D341Med (cell line): Measurements from ENCODE around the gene CLDN16.
A peak's percentile ranks its signal among the peaks of the same experiment; 100 is the strongest.

Experiments
- DNase-seq: peaks from one replicate; pipeline ENCODE4 v3.0.0; 2012; ENCODE audit warnings: low spot score

Gene CLDN16

GRCh38 chr3:190380184-190380583 lies 7.8 kb upstream of the CLDN16 start:
- DNase-seq, result no peak

DNA sequence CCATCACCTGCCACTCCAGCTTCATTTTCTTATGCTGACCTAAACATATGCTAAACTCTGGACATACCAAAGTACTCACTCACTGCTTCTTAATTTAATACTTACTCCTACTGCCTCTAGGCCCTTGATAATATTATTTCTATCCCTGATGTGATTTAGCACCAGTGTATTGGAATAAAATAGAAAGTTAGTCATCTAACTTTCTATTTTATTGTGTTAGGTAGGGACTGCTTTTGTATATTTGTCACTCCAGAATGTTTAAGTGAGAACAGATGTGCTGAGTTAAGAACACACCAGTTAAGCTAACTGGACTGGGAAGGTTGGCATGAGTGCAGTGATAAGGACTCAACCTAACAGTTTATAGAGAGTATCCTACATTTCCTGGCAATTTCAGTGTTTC lies 6.5 kb upstream of the CLDN16 start:
- no peak for DNase-seq

DNA sequence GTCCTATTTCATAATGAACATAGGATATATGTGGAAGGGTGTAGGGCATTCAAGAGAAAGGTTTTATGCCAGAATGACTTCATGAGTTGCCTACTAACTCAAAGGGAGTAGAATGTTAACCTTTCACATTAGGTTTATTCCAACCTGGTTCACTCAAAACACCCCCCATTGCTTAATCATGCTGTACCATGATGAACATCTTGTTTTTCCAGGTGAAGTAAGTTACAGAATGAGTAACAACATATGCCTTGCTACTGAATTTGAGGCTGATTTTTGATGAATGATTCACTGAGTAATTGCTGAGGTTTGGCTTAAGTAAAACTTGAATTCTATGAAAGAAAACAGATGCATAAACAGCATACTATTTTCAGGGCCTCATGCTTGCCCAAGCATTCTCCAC lies 5.9 kb upstream of the CLDN16 start:
- no peak for DNase-seq

GRCh38 chr3:190384309-190384756 lies 3.6 kb upstream of the CLDN16 start:
- peak; percentile 26 for DNase-seq

GRCh38 chr3:190385731-190386688 lies 2.0 kb upstream of the CLDN16 start:
- DNase-seq, result no peak

GRCh38 chr3:190388703-190389102 lies 740 bp downstream of the CLDN16 start:
- DNase-seq, result no peak

GRCh38 chr3:190396001-190396400 lies 8.0 kb downstream of the CLDN16 start:
- no peak for DNase-seq

DNA sequence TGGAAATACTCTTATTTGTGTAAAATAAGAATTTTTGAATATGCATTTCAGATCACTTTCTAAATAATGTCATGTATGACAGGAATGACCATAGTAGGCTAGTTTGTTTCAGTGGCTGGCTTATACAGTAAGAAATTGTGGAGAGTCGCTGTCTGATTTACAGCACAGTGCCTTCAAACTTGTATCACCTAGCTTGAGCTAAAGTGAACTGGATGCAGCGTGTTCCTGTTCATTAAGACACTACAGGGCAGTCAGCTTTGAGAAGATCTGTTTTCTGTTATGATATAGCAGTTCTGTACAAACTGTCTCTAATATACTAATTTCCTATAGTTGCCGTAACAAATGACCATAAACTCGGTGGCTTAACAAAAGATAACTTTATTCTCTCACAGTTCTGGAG lies 9.9 kb downstream of the CLDN16 start:
- no peak for DNase-seq

- DNase-seq, result no peak
Observed at GRCh38 chr3:190399677-190400076, 11.7 kb downstream of the CLDN16 start.

GRCh38 chr3:190401963-190402362 lies 14.0 kb downstream of the CLDN16 start:
- no peak for DNase-seq

DNA sequence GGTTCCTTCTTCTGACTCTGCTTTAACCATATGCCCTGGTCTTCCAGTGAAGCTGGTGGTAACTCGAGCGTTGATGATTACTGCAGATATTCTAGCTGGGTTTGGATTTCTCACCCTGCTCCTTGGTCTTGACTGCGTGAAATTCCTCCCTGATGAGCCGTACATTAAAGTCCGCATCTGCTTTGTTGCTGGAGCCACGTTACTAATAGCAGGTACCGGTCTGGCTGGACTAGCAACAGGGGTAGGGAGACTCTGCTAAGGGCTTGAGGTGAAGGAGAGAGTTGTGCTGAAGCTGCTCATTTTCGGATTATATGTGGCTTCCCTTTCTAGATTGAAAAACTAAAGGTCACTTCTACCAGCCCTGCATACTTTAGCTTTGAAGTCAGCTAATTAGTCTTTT lies 16.8 kb downstream of the CLDN16 start:
- DNase-seq, result no peak

DNA sequence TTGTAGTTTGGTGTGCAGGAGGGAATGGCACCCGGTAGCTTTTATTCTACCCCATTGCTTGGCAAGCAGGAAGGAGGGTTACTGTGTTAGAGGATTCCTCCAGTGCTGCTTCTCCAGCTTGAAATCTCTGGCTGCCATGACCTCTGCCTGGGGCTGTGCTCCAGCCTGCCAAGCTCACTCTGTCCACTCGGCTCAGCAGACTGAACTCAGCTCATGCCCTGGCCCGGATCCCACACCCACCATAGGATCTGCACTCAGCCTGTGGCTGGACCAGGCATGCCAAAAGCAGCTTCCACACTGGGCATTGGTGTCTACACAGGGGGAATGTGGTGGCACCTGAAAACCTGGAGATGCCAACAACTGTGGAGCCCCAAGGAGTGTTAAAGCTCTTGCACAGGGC lies 26.3 kb downstream of the CLDN16 start:
- DNase-seq, result no peak

GRCh38 chr3:190424108-190424477 lies 36.1 kb downstream of the CLDN16 start:
- no peak for DNase-seq

- DNase-seq, result peak; percentile 53
Observed at GRCh38 chr3:190424478-190425439, 36.8 kb downstream of the CLDN16 start.

DNA sequence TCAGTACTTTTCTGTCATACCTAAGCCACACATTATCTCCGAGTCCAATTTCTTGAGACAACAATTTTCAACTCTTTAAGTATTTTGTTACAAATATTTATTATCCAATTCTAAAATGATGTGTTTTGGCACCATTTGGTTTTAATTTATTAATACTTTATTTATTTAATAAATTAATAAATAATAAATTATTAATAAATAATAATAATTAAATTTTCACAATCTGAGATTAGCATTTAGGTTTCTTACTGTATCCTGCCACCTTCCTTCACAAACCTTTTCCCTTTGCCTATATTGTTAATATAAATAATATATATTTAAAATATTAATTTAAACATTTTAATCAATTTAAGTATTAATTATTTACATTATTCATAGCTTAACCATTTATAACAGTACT lies 37.9 kb downstream of the CLDN16 start:
- DNase-seq, result no peak

DNA sequence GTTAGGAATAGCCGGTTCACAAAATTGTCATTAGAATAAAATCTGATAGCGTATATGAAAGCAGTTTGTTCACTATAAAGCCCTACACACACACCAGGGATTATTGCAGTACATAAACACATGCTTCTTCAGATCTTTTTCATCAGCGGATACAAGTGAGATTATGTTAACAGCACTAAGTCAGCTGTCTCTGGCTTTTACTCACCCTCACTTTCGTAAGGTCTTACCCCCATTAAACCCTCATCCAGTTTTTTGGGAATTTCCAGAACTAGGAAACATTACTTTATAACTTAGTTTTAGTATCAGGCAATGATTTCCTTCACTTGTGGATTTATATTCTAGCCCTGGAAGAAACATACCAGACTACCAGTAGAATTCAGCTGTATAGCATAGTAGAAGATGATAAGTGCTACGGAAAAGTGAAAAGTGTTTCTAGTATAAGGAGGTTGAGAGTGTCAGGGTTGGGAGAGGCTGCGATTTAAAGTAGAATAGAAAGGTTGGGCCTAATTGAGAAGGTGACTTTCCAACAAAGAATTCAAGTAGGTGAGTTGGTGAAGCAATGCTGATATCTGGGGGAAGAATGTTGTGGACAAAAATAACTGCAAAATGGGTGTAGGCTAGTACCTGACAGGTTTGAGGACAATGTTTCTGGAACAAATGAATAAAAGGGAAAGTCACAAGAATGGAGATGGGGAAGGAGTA lies 39.0 kb downstream of the CLDN16 start:
- no peak for DNase-seq

GRCh38 chr3:190429681-190430080 lies 41.7 kb downstream of the CLDN16 start:
- no peak for DNase-seq

- no peak for DNase-seq
Observed at GRCh38 chr3:190430906-190431305, 42.9 kb downstream of the CLDN16 start.

DNA sequence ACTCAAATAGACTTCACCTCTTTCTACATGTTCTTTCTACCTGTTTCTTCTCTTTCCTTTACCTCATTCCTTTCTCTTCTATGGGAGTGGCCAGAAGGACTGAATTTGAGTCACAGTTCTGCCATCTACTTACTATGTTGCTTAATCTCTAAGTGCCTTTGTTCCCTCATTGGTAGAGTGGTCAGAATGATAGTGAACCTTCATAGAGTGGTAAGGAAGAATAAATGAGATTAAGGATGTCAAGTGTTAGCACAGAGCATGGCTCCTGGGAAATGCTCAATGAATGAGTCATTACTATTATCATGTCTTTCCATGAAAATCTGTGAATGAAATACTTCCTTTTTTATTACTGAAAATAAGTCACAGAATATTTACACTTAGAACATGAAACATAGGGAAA lies 44.3 kb downstream of the CLDN16 start:
- no peak for DNase-seq

DNA sequence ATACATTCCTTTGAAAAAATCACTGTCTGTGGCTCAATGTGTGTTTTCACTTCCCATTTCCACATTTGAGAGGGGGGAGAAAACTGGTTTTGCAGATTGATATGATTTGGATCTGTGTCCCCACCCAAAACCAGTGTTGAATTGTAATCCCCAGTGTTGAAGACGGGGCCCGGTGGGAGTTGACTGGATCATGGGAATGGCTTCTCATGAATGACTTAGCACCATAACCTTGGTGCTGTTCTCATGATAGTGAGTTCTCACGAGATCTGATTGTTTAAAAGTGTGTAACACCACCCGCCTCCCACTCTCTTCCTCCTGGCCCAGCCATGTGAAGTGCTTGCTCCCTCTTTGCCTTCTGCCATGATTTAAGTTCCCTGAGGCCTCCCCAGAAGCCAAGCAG lies 45.7 kb downstream of the CLDN16 start:
- DNase-seq, result no peak

DNA sequence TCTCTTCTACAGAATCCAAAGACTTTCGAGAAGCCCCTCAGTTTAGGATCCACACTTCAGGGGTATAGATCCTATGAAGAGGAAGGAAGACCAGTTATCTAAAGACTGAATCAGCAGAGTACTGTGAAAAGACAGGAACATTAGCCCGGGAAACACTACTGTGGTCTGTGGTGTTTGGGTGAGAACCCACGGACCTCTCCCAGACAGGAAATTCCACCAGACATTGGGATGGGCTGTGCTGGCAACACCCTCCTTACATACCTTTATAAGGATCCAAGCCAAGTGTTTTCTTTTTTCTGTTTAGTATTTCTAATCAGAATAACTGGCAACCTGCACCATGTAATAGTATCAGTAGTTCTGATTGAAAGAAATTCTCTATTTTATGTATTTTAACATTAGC lies 47.7 kb downstream of the CLDN16 start:
- DNase-seq, result no peak

- DNase-seq, result no peak
Observed at GRCh38 chr3:190436331-190436730, 48.4 kb downstream of the CLDN16 start.
